GM13976 (cell line): Measurements from ENCODE around the gene LRRC8D.

Experiments used
- DNase-seq: peaks from one replicate; pipeline ENCODE4 v3.0.0; 2012; ENCODE audit warnings: low spot score
- CTCF ChIP-seq: IDR thresholded peaks from 2 replicates; pipeline ENCODE4 v1.5.1; 2012; ENCODE audit warnings: borderline replicate concordance, mild to moderate bottlenecking; ENCODE audit not compliant: insufficient read depth; ENCODE audit errors: extremely low read depth, missing control alignments, control extremely low read depth
- in situ Hi-C: fragments of 300-500 bp; cut with MboI; formaldehyde crosslinking; loops from one replicate; pipeline ENCODE4 v1.12.0; 2022; ENCODE audit warnings: low sequenced_read_pairs, mixed read lengths, inconsistent platforms; ENCODE audit not compliant: unreplicated experiment

The LRRC8D gene

GRCh38 chr1:89866568-89866967 is 45.7 kb downstream of the LRRC8D start:
- no peak for TF ChIP-seq CTCF
- DNase-seq, result no peak
- in situ Hi-C loops, result no loop called here

DNA sequence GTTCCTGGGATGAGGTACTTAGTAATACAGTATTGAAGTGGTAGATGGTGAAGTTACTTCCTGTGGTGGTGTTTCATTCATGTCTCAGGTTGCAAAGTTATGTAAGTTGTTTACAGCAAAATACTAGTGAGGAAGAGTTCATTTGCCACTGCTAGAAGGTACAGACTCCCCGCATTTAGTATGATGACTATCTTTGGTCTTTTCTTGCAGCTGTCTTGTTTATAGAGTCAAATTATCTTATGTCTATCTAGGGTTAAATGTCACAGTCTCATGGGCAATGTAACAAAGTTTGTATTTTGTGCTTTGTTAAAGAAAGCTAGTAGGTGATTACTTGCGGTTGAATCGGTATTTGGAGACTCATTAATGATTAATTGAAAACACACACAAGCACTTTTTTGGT is 50.2 kb downstream of the LRRC8D start:
- DNase-seq, result no peak
- no peak for TF ChIP-seq CTCF
- in situ Hi-C loops, result no loop called here

- no peak for DNase-seq
- in situ Hi-C loops, result no loop called here
- TF ChIP-seq CTCF, result no peak
Observed at GRCh38 chr1:89871768-89872473, 51.1 kb downstream of the LRRC8D start.

DNA sequence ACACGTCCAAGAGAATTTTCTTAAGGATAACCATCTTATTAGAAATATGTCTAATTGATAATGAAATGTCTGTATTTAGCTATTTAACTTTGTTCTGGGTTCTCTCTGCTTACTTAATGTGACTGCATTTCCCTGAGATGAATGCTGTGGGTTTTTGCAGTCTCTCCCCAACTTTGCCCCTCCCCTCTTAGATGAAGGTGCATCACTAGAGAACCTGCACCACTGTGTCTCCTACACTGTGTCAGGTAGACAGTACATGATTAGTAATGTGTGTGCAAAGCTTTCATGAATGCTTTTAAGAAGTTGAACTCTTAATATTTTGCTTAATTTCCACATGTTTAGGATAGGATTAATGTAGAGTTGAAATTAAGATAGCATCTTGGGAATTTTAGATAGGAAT is 51.7 kb downstream of the LRRC8D start:
- no peak for TF ChIP-seq CTCF
- DNase-seq, result no peak
- in situ Hi-C loops, result no loop called here

- in situ Hi-C loops, result no loop called here
- TF ChIP-seq CTCF, result no peak
- no peak for DNase-seq
Observed at GRCh38 chr1:89873288-89873687, 52.5 kb downstream of the LRRC8D start.

GRCh38 chr1:89873770-89874169 is 52.9 kb downstream of the LRRC8D start:
- DNase-seq, result no peak
- no peak for TF ChIP-seq CTCF
- in situ Hi-C loops, result no loop called here

DNA sequence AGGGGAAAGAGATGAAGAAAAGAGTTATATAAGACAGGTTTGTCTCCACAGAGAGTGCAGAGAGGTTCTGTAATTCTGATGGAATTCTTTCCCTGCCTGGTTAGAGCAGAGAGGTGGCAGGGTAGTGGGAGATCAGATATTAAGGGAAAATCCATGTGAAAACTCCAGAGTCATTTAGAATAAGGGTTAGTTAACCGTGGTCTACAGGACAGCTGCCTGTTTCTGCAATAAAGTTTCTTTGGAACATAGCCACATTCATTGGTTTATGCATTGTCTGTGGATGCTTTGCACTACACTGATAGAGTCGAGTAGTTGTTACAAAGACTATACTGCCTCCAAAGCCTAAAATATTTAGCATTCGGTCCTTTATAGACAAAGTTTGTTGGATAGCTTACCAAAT is 55.6 kb downstream of the LRRC8D start:
- in situ Hi-C loops, result no loop called here
- TF ChIP-seq CTCF, result no peak
- DNase-seq, result no peak
